Vagina (tissue), 2 donors: ENCODE measurements around the gene ARHGEF2. TPM values are rescaled to one million over a fixed set of nuclear protein-coding genes. Genes with fewer than 3 reads are reported as not detected.

Experiments used
- DNase-seq, 2 donors: peaks; one replicate each; pipeline ENCODE4 v3.0.0-alpha.2; 2017; ENCODE audit errors: extremely low spot score in 2 of 2
- H3K27ac ChIP-seq: fragments of 200-600 bp; sonication (generic); one replicate; pipeline ENCODE4 v1.5.1; 2019
- H3K27me3 ChIP-seq: fragments of 200-600 bp; sonication (generic); one replicate; pipeline ENCODE4 v1.5.1; 2019
- H3K36me3 ChIP-seq, 2 donors: fragments of 200-600 bp; sonication (generic); one replicate each; pipeline ENCODE4 v1.5.1; 2017 to 2019
- H3K4me1 ChIP-seq: fragments of 200-600 bp; sonication (generic); one replicate; pipeline ENCODE4 v1.5.1; 2019
- H3K4me3 ChIP-seq, 2 donors: fragments of 200-600 bp; sonication (generic); 1 replicate in 1 of 2; 2 replicates in 1 of 2; pipeline ENCODE4 v1.5.1; 2016 to 2019
- H3K9me3 ChIP-seq: fragments of 200-600 bp; sonication (generic); one replicate; pipeline ENCODE4 v1.5.1; 2019
- POLR2A ChIP-seq, 2 donors: fragments of 450-650 bp; IDR thresholded peaks; one replicate each; pipeline ENCODE4 v1.6.1; 2017; ENCODE audit warnings: antibody characterized with exemption in 2 of 2, mild to moderate bottlenecking in 2 of 2, moderate library complexity in 2 of 2
- POLR2AphosphoS5 ChIP-seq, 2 donors: sonication (generic); formaldehyde crosslinking; IDR thresholded peaks; one replicate each; pipeline ENCODE4 v1.9.0; 2017; ENCODE audit warnings: antibody characterized with exemption in 2 of 2, mild to moderate bottlenecking in 2 of 2, low read depth in 1 of 2; ENCODE audit not compliant: insufficient read depth in 1 of 2
- intact Hi-C: fragments of 100-400 bp; cut with DNase I; formaldehyde crosslinking; loops from one replicate; pipeline ENCODE4 v1.15.1; 2023
- total RNA-seq: library from RNA; depleted of rRNA; stranded (reverse); fragments of >200 nt; gene quantifications from one replicate; pipeline ENCODE4 v1.2.3, GENCODE V29; 2016
- TF ChIP-seq, protein P1 (sequence below), 3 experiments: fragments of 450-650 bp in 2 of 3; fragments of 200-600 bp in 1 of 3; sonication (generic) in 1 of 3; IDR thresholded peaks; one replicate each; pipeline ENCODE4 v1.5.1; 2017 to 2019; ENCODE audit warnings: antibody characterized with exemption in 3 of 3, mild to moderate bottlenecking in 2 of 3, moderate library complexity in 2 of 3

Gene ARHGEF2
- 76.4 TPM for total RNA-seq

DNA sequence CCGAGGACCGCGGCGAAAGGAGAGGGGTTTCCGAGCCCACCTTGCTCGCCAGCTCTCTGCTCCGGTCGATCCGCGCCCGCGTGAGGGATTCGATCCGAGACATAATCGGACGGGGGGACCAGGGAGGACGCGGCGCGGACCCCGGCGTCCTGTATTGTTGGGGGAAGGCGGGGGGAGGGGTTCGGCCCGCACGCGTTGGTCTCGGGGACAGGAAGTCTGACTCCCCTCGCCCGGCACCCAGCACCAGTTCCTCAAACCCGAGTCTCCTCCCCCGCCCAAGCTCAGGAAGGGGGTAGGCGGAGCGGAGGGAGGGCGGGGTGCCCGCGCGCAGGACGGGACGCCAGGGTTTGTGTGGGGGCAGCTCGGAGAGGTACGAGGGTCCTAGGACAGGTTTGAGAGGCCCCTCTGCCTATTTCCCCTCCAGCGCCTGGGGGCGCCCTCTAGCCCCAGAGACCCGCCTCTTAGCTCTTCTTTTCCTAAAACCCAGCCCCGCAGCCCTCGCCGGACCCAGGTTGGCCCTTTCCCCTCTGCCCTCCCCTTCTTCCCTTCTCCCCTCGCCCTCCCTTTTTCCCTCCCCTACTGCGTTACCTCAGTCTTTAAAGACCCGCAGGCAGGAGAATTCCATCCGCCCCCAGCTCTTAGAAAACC, at the start of gene ARHGEF2:
TSS of gene ARHGEF2 (minus strand) at position 223 of the 648 bp plus-strand sequence. CDS start at position 103, 120 bp downstream.
- H3K9me3 ChIP-seq: no peaks in the 10 kb centered on the region
- no peaks in the 10 kb centered on the region for H3K27me3 ChIP-seq
- intact Hi-C loops: no loop called here
- DNase-seq: no peak
- TF ChIP-seq POLR2A (IDR thresholded peaks at IDR 0.05) (peak in 1 of 2 donors; percentile 81), POLR2AphosphoS5 (IDR thresholded peaks at IDR 0.05; ENCODE audit: insufficient read depth in 1 of 2, low read depth in 1 of 2) (peak in 1 of 2 donors; percentile 92)
- TF ChIP-seq, protein P1, sequence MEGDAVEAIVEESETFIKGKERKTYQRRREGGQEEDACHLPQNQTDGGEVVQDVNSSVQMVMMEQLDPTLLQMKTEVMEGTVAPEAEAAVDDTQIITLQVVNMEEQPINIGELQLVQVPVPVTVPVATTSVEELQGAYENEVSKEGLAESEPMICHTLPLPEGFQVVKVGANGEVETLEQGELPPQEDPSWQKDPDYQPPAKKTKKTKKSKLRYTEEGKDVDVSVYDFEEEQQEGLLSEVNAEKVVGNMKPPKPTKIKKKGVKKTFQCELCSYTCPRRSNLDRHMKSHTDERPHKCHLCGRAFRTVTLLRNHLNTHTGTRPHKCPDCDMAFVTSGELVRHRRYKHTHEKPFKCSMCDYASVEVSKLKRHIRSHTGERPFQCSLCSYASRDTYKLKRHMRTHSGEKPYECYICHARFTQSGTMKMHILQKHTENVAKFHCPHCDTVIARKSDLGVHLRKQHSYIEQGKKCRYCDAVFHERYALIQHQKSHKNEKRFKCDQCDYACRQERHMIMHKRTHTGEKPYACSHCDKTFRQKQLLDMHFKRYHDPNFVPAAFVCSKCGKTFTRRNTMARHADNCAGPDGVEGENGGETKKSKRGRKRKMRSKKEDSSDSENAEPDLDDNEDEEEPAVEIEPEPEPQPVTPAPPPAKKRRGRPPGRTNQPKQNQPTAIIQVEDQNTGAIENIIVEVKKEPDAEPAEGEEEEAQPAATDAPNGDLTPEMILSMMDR (IDR thresholded peaks at IDR 0.05): no peak
- peaks cover 89% of the 10 kb centered on the region for H3K4me1 ChIP-seq
- peak within 1 kb of the TSS; percentile 85 to 87 for H3K4me3 ChIP-seq
- H3K36me3 ChIP-seq: no peaks in the 10 kb centered on the region
- H3K27ac ChIP-seq: peak within 1 kb of the TSS; percentile 95

- Histone ChIP-seq H3K9me3 (no peaks in the 10 kb centered on the region), H3K4me3 (no peak overlapping the region), H3K27me3 (no peaks in the 10 kb centered on the region), H3K4me1 (no peaks in the 10 kb centered on the region), H3K36me3 (no peaks in the 10 kb centered on the region), H3K27ac (no peak overlapping the region)
- TF ChIP-seq POLR2A (IDR thresholded peaks at IDR 0.05) (no peak), POLR2AphosphoS5 (IDR thresholded peaks at IDR 0.05; ENCODE audit: insufficient read depth in 1 of 2, low read depth in 1 of 2) (no peak)
- TF ChIP-seq, protein P1 (IDR thresholded peaks at IDR 0.05): no peak
- DNase-seq: no peak
- intact Hi-C loops: no loop called here
Measured at GRCh38 chr1:156026588-156026987, 48.2 kb upstream of the ARHGEF2 start.

DNA sequence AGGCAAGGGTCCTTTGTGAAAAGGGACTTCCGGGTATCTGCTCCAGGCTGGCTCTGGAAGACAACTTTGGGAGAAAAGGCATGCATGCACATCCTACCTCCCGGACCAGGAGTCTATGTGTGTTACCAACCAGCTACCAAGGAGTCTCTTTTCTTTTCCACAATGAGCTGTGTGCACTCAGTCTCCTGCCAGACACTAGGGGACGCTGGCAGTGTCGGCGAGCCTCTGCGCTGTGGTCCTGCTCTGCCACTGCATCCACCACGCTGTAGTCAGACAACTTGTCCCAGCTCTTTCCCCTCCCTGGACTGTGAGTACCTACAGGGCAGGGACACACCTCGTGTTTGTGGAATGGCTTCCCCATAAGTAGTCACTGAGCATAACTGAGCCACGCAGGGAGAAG, 47.5 kb upstream of the ARHGEF2 start:
- intact Hi-C loops: no loop called here
- Histone ChIP-seq H3K4me1 (peaks cover 4% of the 10 kb centered on the region), H3K4me3 (no peak overlapping the region), H3K9me3 (no peaks in the 10 kb centered on the region), H3K27me3 (no peaks in the 10 kb centered on the region), H3K36me3 (no peaks in the 10 kb centered on the region), H3K27ac (no peak overlapping the region)
- no peak for DNase-seq
- TF ChIP-seq POLR2A (IDR thresholded peaks at IDR 0.05) (no peak), POLR2AphosphoS5 (IDR thresholded peaks at IDR 0.05; ENCODE audit: insufficient read depth in 1 of 2, low read depth in 1 of 2) (no peak)
- TF ChIP-seq, protein P1 (IDR thresholded peaks at IDR 0.05): no peak

DNA sequence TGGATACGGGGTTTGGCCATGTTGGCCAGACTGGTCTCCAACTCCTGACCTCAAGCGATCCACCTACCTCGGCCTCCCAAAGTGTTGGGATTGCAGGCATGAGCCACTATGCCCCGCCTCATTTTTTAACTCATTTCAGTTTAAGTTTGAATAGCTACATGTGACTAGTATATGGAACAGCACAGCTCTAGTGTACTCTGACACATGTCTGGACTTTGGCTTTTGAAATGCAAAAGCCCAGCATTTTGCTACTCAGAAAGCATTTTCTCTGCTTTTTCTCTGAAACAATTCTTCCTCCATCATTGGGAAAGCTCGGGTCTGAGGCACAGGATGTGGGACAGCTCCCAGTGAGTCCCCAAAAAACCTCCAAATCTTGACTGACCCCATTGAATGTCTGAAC, 46.5 kb upstream of the ARHGEF2 start:
- Histone ChIP-seq H3K36me3 (no peaks in the 10 kb centered on the region), H3K4me3 (no peak overlapping the region), H3K4me1 (peaks cover 10% of the 10 kb centered on the region), H3K9me3 (no peaks in the 10 kb centered on the region), H3K27me3 (no peaks in the 10 kb centered on the region), H3K27ac (no peak overlapping the region)
- DNase-seq: no peak
- intact Hi-C loops: no loop called here
- TF ChIP-seq POLR2AphosphoS5 (IDR thresholded peaks at IDR 0.05; ENCODE audit: insufficient read depth in 1 of 2, low read depth in 1 of 2) (no peak), POLR2A (IDR thresholded peaks at IDR 0.05) (no peak)

- TF ChIP-seq POLR2A (IDR thresholded peaks at IDR 0.05): no peak
- TF ChIP-seq, protein P1 (IDR thresholded peaks at IDR 0.05): no peak
- no peak for TF ChIP-seq POLR2AphosphoS5 (IDR thresholded peaks at IDR 0.05; ENCODE audit: insufficient read depth in 1 of 2, low read depth in 1 of 2)
- Histone ChIP-seq H3K27me3 (no peaks in the 10 kb centered on the region), H3K4me3 (no peak overlapping the region), H3K9me3 (no peaks in the 10 kb centered on the region), H3K36me3 (peaks cover 0 to 22% of the 10 kb centered on the region in 2 donors), H3K27ac (no peak overlapping the region), H3K4me1 (peaks cover 19% of the 10 kb centered on the region)
- DNase-seq: no peak
- intact Hi-C loops: no loop called here
Measured at GRCh38 chr1:156021954-156022353, 43.6 kb upstream of the ARHGEF2 start.
